ENCODE data around the gene ARPC5. TPM values are rescaled to one million over a fixed set of nuclear protein-coding genes. Genes with fewer than 3 reads are reported as not detected.

The ARPC5 gene
- total RNA-seq, 4 donors from 2014 or later: 71.8 to 102 (median 78.7) TPM

DNA sequence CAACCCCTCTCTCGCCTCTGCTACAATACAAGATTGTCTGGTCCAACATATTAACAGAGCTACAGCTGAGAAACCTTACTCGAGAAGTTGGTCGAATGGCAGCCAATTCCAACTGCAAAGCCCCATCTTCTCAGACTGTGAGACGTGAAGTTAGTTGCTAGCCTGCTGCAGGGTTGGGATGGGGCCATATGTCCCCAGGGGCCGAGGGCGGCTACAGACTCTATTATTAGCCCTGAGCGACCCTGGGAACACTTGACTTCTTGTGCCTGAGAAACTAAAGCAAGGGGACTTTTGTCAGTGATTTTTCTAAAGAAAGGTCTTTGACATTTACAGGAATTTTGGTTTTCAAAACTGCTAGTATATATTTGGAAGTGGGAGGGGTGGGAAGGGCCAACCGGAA lies 59.0 kb downstream of the ARPC5 start:
- Histone ChIP-seq H3K4me3 (no peak overlapping the region), H3K36me3 (no peaks in the 10 kb centered on the region), H3K9me3 (no peaks in the 10 kb centered on the region), H3K27ac (peak overlapping the region in 1 of 4 donors; percentile 55), H3K4me1 (peaks cover 0 to 14% (median 0%) of the 10 kb centered on the region in 4 donors), H3K27me3 (no peaks in the 10 kb centered on the region)
- no peak for DNase-seq (ENCODE audit: low spot score in 2 of 2)
- 40 to 46% methylated on average over 8 of the region's 8 CpGs for WGBS, 2 donors
- TF ChIP-seq, protein P1, sequence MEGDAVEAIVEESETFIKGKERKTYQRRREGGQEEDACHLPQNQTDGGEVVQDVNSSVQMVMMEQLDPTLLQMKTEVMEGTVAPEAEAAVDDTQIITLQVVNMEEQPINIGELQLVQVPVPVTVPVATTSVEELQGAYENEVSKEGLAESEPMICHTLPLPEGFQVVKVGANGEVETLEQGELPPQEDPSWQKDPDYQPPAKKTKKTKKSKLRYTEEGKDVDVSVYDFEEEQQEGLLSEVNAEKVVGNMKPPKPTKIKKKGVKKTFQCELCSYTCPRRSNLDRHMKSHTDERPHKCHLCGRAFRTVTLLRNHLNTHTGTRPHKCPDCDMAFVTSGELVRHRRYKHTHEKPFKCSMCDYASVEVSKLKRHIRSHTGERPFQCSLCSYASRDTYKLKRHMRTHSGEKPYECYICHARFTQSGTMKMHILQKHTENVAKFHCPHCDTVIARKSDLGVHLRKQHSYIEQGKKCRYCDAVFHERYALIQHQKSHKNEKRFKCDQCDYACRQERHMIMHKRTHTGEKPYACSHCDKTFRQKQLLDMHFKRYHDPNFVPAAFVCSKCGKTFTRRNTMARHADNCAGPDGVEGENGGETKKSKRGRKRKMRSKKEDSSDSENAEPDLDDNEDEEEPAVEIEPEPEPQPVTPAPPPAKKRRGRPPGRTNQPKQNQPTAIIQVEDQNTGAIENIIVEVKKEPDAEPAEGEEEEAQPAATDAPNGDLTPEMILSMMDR (IDR thresholded peaks at IDR 0.05): no peak
- TF ChIP-seq EP300 (IDR thresholded peaks at IDR 0.05): no peak
- no peak for TF ChIP-seq POLR2A (IDR thresholded peaks at IDR 0.05)

- Histone ChIP-seq H3K27ac (no peak overlapping the region), H3K36me3 (no peaks in the 10 kb centered on the region), H3K27me3 (no peaks in the 10 kb centered on the region), H3K4me3 (no peak overlapping the region), H3K9me3 (no peaks in the 10 kb centered on the region), H3K4me1 (peaks cover 0 to 14% (median 0%) of the 10 kb centered on the region in 4 donors)
- TF ChIP-seq EP300 (IDR thresholded peaks at IDR 0.05) (no peak), POLR2A (IDR thresholded peaks at IDR 0.05) (no peak)
- TF ChIP-seq, protein P1 (IDR thresholded peaks at IDR 0.05): no peak
- whole genome bisulfite sequencing, 2 donors: 81 to 84% methylated on average over 5 of the region's 5 CpGs
- no peak for DNase-seq (ENCODE audit: low spot score in 2 of 2)
These were observed 60.0 kb downstream of the ARPC5 start for GRCh38 chr1:183575606-183576005.

DNA sequence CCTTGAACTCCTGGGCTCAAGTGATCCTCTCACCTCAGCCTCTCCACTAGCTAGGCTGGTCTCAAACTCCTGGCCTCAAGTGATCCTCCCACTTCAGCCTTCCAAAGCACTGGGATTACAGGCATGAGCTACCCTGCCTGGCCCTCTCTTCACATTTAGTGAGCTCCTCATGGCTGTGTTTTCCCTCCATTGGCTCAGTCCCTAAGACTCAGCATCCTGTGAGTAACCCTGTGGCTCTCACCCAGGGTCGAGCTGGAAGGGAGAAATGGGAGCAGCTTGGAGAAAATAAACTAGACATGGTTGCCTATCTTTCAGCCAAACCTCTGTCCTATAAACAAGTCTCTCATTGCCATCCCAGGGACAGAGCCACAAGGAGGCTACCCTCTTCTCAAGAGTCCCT lies 62.9 kb downstream of the ARPC5 start:
- H3K27me3 ChIP-seq: no peaks in the 10 kb centered on the region
- no peak for TF ChIP-seq POLR2A (IDR thresholded peaks at IDR 0.05)
- no peak for TF ChIP-seq EP300 (IDR thresholded peaks at IDR 0.05)
- TF ChIP-seq, protein P1 (IDR thresholded peaks at IDR 0.05): no peak
- WGBS, 2 donors: 92 to 100% methylated on average over 1 of the region's 1 CpG
- no peaks in the 10 kb centered on the region for H3K9me3 ChIP-seq
- no peak overlapping the region for H3K4me3 ChIP-seq
- DNase-seq (ENCODE audit: low spot score in 2 of 2): no peak
- H3K36me3 ChIP-seq: no peaks in the 10 kb centered on the region
- H3K4me1 ChIP-seq: peaks cover 0 to 5% (median under 1%) of the 10 kb centered on the region in 4 donors
- H3K27ac ChIP-seq: no peak overlapping the region

DNA sequence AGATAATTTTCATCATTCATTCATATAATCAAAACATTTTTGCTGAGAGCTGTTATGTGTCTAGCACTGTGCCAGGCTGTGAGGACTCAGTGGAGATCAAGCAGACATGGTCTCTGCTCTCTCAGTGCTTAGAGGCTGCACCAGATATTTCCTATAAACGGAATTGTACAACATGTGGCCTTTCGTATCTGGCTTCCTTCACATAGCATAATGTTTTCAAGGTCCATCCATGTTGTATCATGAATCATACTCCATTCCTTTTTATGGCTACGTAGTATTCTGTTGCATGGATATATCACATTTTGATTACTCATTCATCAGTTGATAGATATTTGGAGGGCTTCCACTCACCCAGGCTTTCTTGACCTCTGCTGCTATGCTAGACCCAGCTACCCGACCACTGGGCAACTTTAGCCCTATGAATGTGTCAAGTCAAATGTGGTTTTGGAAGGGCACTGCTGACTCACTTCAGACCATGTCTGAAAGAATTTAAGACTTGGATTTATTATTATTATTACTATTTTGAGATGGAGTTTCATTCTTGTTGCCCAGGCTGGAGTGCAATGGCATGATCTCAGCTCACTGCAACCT lies 63.8 kb downstream of the ARPC5 start:
- Histone ChIP-seq H3K36me3 (no peaks in the 10 kb centered on the region), H3K27me3 (no peaks in the 10 kb centered on the region), H3K4me3 (no peak overlapping the region), H3K27ac (no peak overlapping the region), H3K9me3 (no peaks in the 10 kb centered on the region), H3K4me1 (peaks cover 0 to 7% (median 0%) of the 10 kb centered on the region in 4 donors)
- DNase-seq (ENCODE audit: low spot score in 2 of 2): no peak
- no peak for TF ChIP-seq POLR2A (IDR thresholded peaks at IDR 0.05)
- TF ChIP-seq, protein P1 (IDR thresholded peaks at IDR 0.05): no peak
- TF ChIP-seq EP300 (IDR thresholded peaks at IDR 0.05): no peak
- WGBS, 2 donors: 86 to 89% methylated on average over 4 of the region's 4 CpGs

Other genes starting within 250 kb of the ARPC5 start
- 1 to 10 TPM in 2 of 4 donors, under 1 TPM in 2; 0.60 to 1.7 (median 0.92) TPM for gene NMNAT2, start 217.4 kb downstream of the ARPC5 start, total RNA-seq
- 10 to 100 TPM; 40.4 to 56.6 (median 51.1) TPM for gene SMG7, start 163.3 kb downstream of the ARPC5 start, total RNA-seq
- gene NCF2, start 45.3 kb downstream of the ARPC5 start, total RNA-seq: 10 to 100 TPM in 3 of 4 donors, 1 to 10 TPM in 1; 9.6 to 21.0 (median 17.1) TPM
- not detected for gene APOBEC4, start 17.5 kb upstream of the ARPC5 start, total RNA-seq
- gene RGL1, start 169.3 kb upstream of the ARPC5 start, total RNA-seq: 10 to 100 TPM; 57.3 to 81.8 (median 68.1) TPM

Data from tibial nerve (tissue), 4 donors.